Hepatocyte (in vitro differentiated cells): ENCODE results near the gene PTGER3.

Source experiments
- EZH2phosphoT487 ChIP-seq: fragments of 200-600 bp; sonication (generic); IDR thresholded peaks from one replicate; pipeline ENCODE4 v1.6.1; 2018; ENCODE audit warnings: antibody characterized with exemption, mild to moderate bottlenecking, low read depth, moderate library complexity; ENCODE audit not compliant: unreplicated experiment, severe bottlenecking
- TF ChIP-seq, protein P1 (sequence below): fragments of 200-600 bp; sonication (generic); IDR thresholded peaks from 2 replicates; pipeline ENCODE4 v1.5.1; 2016; ENCODE audit warnings: antibody characterized with exemption, mild to moderate bottlenecking; ENCODE audit not compliant: poor library complexity

DNA sequence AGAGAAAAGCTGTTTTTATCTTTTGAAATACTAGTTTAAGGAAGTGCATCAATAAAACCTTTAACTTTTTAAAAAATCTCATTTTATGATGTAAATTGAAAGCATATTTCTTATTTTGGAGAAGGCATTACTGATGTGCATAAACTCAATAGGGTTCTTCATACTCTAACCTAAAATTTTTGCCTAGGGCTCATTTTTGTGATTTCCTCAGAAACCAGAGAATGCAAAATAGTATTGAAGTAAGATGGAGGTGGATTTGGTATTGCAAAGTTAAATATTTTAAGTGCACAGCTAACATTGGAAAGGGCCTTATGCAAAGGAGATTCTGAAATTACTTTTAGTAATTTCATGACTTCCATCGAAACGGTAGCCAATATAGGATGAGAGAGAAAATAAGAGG lies 101.9 kb downstream of the PTGER3 start:
- TF ChIP-seq, protein P1, sequence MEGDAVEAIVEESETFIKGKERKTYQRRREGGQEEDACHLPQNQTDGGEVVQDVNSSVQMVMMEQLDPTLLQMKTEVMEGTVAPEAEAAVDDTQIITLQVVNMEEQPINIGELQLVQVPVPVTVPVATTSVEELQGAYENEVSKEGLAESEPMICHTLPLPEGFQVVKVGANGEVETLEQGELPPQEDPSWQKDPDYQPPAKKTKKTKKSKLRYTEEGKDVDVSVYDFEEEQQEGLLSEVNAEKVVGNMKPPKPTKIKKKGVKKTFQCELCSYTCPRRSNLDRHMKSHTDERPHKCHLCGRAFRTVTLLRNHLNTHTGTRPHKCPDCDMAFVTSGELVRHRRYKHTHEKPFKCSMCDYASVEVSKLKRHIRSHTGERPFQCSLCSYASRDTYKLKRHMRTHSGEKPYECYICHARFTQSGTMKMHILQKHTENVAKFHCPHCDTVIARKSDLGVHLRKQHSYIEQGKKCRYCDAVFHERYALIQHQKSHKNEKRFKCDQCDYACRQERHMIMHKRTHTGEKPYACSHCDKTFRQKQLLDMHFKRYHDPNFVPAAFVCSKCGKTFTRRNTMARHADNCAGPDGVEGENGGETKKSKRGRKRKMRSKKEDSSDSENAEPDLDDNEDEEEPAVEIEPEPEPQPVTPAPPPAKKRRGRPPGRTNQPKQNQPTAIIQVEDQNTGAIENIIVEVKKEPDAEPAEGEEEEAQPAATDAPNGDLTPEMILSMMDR = no peak
- TF ChIP-seq EZH2phosphoT487 = no peak
